NCI-H2196 (cell line): Measurements from ENCODE around the gene UIMC1.

Experiments
- DNase-seq: peaks from one replicate; lab custom pipeline; 2025; ENCODE audit not compliant: unreplicated experiment; lab: John Stamatoyannopoulos, UW

UIMC1 gene

DNA sequence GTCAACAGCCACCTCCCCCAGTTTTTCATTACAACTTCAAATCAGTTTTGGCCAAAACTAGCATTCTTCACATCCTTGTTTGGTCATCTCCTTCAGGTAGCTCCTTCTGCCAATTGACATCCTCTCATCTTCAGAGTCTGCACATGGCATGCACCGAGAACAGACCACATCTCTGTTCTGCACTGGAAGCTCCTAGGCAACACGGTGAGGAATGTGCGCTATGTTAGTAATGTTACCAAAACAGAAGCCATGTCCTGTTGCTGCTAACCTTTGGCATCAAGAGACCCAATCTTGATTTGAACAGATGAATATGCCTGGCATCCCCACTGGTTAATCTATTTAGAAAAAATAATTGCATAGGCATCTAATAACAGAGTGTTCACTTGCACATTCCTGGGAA, 102.3 kb downstream of the UIMC1 start:
- DNase-seq, result no peak

DNA sequence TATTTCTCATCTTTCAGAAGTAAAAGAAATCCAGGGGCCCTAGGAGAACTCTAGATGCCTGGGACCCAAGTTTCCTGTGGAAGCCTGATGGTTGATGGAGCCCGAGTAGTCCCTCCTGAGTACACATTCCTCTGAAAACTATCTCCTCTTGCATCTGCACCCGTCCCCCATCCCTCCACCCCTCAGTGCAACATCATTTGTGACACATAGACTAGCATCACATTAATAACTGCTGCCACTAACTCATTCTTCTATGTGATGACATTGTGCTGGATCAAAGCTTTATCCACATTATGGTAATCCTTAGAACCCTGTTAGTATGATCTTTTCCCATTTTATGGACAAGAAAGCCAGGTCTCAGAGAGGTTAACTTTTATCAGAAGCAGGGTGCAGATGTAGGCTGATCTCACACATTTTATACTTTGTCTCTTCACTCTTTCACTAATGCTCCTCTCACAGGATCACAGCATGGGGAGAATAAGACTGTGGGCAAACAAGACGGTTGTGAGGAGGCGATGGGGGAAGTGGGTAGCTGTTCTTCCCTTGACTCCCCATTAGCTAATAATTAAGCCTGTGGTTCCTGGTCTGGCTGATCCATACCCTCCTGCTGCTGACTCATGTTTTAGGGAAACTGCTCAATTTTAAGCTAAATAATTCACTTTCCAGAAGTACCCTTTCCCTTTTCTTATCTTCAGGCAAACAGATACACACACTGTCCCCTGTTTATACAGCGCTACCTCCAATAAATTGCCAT, 103.5 kb downstream of the UIMC1 start:
- DNase-seq, result no peak

DNA sequence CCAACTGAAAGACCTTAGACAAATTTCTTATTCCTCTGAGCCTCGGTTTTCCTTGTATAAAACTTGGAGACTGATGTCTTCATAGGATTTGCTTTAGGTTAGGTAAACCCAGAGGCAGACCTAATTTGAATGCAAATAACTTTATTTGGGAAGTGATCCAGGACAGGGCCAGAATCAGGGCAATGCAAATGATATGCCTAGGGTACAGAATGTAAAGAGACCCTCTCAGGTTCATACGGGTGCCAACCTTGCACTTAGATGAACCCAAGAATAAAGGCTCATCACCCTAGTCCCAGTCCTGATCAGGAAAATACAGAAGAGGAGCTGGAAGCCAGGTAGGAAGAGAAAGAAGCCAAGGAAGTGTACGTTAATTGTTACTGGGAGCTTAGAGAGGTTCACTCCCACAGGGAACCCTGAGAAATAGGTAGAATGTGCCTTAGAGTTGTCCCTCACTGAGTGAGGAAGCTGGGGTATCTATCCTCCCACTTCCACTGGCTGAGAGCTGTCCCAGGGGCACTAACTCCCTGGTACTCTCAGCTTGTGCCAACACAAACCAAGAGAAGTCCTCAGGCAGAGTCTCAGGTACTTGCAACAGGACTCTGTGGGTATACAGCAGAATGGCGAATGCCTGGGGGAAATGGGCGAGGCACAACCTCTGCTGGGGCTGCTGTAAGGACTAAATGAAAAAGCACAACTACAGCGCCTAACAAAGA, 104.3 kb downstream of the UIMC1 start:
- DNase-seq, result no peak

DNA sequence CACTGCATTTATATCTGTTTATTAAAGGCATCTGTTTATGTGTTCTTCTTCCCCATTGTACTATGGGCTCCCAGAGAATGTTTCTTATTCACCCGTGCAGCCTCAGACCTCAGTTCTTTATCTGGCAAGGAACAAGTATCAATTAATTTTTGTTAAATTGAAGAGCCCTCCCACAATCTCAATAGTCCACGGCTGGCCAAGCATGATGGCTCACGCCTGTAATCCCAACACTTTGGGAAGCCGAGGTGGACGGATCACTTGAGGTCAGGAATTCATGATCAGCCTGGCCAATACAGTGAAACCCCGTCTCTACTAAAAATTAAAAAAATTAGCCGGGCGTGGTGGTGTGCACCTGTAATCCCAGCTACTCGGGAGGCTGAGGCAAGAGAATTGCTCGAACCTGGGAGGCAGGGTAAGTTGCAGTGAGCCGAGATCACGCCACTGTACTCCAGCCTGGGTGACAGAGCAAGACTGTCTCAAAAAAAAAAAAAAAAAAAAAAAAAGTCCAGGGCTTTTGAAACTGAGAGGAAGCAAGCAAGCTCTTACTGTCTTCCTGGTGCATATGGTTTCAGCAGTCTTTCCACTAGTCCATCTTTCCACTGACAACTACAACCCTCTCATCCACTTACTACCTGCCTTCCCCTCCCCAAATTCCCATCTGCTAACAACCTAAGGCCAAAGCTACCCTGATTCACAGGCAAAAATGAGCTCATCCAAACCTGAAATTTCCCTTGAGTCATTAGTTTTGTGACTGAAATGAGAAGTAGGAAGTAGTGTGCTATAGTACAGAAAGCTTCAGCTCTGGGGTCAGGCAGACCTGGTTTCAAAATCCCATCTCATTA, 105.1 kb downstream of the UIMC1 start:
- no peak for DNase-seq

DNA sequence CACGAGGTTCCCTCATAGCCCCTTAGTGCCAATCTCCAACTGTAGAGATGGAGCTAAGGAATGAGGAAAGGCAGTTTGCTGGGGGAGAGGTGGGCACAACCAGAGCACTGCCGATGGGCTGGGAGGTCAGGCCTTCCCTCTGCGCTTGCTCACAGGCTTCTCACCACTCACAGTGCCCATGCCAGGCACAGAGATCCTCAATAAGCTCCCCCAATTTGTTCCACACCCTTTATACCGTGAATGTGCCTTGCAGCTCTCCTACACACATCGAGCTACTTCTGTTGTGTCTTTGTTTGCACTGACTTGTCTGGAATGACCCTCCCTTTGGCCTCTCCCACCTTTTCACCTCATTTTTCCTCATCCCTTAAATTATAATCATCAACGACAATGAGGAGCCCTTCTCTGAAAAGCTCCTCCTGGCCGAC, 105.8 kb downstream of the UIMC1 start:
- no peak for DNase-seq

DNA sequence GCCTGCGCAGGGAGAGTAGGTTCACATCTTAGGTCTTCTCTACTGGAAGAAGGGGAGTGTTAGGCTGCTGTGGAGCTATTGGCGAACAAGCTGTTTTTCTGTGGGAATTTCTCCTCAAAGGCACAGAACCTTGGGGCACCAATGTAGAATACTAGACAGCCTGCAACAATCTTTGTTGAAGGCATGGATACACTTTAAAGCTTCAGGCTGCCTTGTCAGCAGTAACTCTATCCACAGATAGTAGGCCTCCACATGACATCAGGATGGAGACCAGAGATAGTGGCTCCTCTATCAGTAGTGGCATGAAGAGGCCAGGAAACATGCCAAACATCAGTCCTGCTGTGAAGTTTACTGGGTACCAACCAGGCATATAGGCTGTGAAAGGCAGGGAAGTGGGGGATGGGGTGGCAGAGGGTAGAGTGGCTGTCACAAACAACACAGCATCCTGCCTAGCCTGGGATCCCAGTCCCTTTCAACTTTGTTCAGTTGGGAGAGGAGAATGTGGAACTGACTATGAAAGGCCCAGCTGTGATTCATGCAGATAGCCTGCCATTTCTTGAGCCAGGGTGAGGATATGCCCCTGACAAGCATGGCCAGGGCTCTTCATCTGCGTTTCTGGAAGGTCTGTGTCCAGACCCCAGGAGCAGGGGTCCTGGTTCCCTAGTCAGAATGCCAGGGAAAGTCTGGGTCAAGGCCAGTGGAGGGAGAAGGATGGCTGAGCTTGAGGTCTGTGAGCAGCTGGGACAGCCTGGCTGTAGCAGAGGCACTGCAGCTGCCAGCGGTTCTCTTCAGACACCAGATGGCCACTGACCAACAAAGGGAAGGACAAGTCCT, 106.4 kb downstream of the UIMC1 start:
- no peak for DNase-seq

DNA sequence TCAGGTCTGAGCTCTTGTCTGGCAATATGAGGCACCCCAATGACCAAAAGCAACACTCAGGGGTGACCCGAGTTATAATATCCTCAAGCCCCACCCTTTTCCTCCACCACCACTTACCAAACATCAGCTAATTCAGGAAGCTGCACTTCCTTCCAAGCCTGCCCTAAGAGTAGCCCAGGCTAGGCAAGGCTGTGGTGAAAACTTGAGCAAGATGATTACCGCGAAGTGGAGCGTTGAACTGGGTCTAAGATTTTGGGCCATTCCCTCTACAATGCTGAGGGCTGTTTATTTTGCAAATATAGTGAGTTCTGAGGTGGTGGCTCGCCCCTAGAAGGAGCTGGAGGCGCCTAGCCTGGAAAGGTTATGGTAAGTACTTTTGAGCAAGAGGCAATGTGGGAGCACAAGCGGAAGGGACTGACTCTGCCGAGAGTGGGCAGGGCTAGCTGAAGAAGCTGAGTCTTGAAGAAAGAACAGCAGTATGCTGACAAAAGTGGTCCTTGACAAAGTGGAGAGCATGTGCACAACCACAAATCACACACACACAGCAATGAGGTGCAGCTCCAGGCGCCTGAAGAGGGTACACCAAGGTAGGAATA, 107.2 kb downstream of the UIMC1 start, which contains the start of gene HK3:
Gene HK3 (minus strand): TSS at position 51 of the 596 bp plus-strand sequence. CDS start 3,187 bp downstream, outside the sequence.
- no peak for DNase-seq

DNA sequence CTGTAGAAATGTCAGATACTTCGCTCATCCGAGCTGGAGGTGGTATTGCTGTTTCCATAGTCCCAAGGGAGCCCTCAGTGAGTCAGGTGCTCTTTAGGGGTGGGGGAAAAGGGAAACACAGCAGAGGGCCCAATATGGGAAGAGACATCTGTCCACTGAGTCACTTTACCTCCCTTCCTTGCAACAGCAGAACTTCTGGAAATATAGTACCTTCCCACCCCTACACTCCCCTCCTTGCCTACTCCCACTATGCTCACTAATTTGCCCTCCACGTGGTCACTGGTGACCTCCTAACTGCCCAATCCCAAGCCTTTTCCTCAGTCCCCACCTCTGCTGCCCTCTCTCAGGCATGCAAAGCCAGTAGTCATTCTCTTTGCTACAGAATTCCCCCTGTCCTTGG, 109.3 kb downstream of the UIMC1 start:
- DNase-seq, result no peak

DNA sequence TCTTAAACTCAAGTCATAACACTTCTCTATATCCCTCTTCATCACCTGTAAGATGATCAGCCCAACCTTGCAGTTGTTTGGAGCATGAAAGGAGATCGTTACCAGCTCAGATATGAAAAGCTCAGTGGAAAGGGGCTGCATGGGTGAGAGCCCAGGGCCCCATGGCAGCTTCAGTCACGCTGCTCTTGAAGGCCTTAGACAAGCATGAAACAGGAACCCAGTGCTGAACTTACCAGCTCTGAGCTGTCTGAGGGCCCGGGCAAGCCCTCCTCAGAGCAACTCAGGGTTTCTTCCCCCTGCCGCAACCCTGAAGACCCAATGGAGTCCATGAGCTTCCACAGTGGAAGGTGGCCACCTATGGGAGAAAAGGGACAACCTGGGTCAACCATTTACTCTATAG, 110.7 kb downstream of the UIMC1 start:
- no peak for DNase-seq

DNA sequence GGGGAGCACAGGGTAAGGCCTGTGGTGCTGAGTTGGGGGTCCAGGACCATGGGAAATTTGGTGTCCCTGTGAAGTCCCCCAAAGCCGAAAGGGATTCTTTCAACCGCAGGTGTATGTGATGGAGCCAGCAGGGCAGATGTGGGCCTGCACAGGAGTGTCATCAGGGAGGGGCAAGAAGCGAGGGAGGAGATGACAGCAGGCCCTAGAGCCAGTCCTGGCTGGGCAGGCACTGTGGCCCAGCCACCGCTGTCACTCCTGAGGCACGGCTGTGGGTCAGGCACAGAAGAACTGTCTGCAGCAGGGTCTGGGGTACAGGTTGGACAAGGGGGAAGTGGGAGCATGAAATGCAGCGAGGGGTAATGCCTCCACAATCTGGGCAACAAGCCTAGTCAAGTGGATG, 112.3 kb downstream of the UIMC1 start:
- no peak for DNase-seq

DNA sequence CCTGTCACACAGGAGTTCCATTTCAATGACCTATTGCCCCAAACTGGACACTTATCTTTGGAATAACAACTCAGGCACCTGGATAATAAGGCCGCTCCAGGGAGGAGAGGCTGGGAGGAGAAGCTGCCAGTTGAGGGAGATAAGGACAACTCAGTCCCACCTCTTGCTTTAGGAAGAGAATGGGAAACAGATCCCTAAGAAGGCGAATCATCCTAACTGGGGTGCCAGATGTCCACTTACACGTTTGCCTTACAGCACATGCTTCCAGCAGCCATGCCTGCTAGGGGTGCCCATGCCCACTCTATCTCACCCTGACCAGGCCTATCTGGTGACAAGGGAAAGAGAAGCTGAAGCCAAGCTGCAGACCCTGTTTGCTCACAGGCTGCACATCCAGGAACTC, 113.9 kb downstream of the UIMC1 start:
- no peak for DNase-seq

DNA sequence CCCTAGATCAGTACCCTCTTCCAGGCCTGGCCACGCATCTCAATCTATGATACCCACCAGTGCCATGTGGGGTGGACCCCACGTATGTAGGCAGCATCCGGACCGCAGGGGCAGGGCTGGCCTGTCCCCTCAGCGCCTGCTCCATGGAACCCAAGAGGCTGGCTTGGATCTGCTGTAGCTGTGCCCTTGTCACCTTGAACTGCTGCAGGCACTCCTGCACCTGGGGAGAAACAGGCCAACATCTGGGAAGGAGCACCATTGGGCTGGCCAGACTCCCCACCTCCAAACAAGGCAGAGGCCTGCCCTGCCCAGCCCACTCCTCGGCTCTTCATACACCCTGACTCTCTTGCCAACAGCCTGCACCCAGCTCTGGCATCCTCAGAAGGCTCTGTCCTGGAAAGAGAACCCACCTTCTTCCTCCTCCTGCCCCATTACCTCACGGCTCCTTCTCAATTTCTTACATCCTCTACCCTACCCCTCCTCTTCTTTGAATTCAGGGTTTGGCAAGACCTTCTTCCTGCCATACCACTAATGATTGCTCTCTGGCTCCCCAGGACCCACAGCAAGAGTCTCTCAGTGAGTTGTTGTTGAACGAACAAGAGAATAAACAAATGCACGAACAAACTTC, 115.1 kb downstream of the UIMC1 start:
- DNase-seq, result no peak

DNA sequence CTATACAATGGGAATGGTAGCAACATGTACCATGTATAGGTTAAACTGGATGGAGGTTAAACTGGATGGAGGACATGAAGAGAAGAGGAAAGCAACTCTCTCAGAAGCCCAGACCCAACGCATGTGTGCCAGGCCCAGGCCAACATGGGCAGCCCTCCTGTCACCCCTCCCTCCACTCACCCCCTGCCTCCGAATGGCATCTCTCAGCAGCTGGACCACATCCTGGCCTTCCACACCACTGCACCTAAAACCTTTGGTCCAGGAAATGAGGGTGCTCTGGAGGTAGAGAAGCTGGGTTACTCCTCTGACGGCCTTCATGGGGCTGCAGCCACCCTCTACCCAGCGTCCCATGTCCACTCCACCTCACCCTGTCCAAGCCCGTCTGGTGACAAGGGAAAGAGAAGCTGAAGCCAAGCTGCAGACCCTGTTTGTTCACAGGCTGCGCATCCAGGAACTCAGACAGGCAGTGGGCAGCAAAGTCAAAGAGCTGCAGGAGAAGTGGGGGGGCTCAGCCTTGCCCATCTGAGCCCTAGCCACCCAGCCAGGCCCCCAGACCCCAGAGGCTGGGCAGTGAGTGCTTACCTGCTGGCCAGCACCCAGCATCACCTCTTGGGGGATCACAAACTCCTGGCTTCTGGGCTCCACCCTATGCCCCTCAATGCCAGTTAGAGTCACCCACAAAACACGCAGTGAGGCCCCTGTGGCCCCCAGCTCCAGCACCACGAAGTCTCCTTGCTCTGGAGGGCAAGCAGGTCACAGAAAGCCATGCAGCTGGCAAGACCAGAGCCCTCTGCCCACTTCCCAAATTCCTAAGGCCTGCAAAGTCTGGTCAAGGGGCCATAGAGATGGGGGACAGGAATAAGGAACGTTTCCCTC, 115.9 kb downstream of the UIMC1 start:
- DNase-seq, result no peak

DNA sequence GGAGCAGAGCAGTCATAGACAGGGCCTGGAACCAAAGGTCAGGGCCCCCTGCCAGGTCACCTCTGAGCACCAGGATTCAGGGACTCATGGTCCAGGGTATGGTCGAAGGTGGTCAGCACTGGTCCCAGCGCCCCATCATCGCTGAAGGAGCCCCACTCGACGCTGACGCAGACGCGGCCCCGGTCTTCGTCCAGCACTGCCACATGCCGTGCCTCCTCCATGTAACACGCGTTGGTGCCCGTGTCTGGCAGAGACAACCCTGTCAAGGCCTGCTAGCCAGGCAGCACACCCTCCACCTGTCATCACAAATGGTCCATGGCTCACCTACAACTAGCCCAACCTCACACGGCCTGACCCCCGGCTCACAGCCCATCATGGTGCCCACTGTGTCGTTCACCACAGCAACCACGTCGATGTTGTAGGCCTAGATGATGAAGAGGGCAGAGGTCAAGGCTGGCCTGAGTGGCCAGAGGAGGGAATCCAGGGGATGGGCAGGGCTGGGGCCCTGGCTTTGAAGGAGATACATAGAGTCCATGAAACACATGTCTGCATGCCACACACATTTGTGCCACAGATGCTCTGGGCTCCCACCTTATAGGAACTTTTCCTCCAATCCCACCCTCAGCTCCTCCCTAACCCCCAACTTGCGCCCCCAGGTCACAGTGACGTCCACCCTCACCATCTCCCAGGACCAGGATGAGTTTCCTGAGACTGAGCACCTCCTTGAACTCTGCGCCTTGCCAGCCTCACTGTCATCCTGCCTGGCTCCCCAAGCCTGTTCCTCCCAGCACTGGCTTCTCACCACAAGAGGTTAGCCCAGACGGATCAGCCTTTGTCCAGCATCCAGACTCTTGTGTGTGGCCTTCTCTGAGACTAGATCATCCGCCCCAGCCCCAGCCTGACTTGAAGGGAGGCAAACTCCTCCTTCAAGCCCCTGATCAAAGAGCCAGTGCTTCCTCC, 117.0 kb downstream of the UIMC1 start:
- DNase-seq, result no peak

DNA sequence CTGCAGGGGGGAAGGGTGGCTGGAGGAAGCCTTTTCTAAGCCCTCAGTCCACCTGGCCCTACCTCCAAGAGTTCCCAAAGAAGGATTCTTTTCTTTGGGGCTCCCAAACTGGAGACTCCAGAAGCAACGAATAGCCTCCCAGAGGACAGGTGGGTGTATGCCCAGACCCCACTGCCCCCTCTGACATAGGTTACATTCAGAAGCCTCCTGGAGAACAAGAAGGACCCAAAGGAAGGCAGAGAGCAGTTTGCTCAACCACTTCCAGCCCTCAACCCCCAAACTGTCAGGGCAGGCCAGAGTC, 117.8 kb downstream of the UIMC1 start:
- no peak for DNase-seq

DNA sequence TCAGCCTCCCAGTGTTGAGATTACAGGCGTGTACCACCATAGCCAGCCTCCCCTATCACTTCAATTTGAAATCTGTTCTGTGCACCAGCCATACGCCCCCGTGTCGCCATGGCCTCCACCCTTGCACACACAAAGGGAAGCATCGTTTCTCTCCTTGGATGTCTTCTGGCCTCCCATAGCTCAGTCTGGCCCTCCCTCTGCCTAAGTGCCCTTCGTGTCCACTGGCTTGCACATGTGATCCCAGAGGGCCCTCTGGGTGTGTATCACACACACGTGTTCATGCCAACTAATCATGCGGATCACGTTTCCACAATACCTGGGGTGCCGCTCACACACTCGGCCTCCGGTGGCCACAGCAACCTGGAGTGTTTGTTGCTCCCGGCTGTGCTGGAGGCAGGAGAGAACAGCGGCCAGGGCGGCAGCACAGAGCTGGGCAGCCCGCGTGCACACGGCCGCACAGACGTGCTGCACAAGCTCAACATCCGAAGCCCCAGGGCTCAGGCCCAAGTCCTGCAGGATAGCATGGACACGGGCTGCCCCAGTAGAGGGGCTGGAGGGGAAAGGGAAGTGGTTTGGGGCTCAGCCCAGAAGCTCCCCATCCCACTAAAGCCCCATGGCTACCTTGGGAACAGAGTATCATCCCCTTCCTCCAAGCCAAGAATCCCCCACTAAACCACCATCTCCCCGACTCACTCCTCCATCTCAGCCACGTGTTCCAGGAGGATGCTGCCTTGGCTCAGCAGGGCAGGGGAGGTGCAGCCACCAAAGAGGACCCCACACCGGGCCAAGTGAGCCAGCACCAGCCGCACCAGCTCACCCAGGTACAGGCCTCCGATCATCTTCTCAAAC, 118.3 kb downstream of the UIMC1 start:
- no peak for DNase-seq

DNA sequence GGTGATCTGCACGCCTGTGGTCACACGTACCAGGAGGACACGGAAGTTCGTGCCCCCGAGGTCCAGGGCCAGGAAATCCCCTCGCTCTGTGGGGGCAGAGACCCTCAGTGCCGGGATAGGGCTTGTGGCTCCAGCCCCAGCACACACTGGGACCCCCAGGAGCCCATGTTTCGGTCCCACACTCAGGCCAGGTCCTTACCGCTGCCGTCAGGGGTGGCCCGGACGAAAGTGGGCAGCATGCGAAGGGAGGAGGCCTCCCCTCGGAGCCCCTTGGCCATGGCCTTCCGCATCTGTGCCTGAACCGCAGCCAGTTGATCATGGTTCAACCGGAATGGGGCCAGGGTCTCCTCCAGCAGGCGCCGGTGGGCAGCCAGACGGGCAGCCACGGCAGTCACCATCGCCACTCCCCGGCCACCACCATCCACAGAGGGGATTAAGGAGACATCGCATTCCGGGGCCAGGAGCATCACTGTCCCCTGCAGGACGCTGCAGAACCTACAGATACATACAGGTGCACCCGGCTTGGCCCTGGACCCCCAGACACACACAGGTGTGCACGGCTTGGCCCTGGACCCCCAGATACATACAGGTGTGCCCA, 119.2 kb downstream of the UIMC1 start:
- DNase-seq, result no peak
